ENCODE measurements around the gene FBXO33. TPM values are rescaled to one million over a fixed set of nuclear protein-coding genes. Genes with fewer than 3 reads are reported as not detected.
A peak's percentile ranks its signal among the peaks of the same experiment; 100 is the strongest.

FBXO33 gene
- total RNA-seq, 4 donors from 2014 or later: 6.2 to 15.8 (median 8.5) TPM

DNA sequence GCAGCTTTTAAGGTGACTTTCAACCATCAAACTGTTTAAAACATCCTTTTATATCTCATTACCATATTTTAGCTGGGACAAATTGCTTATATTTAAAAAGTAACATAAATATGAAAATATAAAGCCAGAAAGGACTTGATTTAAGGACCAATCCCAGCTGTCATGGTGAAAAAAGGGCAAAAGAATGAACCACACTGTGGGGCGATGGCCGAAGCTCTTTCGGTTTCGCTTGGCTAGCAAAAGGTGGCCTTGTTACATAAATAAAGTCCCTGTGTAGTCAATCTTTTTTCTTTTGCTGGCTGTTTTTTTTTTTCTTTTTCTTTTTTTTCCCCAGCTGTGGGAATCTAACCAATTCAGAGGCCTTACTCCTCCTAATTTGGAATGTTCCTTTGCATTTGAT, 50.9 kb downstream of the FBXO33 start:
- H3K27me3 ChIP-seq: no peaks in the 10 kb centered on the region
- DNase-seq: no peak
- no peak for TF ChIP-seq POLR2A (IDR thresholded peaks at IDR 0.05)
- TF ChIP-seq CTCF (IDR thresholded peaks at IDR 0.05): no peak
- H3K4me3 ChIP-seq: no peak overlapping the region
- H3K4me1 ChIP-seq: no peaks in the 10 kb centered on the region
- H3K27ac ChIP-seq: peak overlapping the region in 1 of 4 donors; percentile 21
- H3K9me3 ChIP-seq: no peaks in the 10 kb centered on the region
- H3K36me3 ChIP-seq: peaks cover 0 to 5% (median 0%) of the 10 kb centered on the region in 3 donors

DNA sequence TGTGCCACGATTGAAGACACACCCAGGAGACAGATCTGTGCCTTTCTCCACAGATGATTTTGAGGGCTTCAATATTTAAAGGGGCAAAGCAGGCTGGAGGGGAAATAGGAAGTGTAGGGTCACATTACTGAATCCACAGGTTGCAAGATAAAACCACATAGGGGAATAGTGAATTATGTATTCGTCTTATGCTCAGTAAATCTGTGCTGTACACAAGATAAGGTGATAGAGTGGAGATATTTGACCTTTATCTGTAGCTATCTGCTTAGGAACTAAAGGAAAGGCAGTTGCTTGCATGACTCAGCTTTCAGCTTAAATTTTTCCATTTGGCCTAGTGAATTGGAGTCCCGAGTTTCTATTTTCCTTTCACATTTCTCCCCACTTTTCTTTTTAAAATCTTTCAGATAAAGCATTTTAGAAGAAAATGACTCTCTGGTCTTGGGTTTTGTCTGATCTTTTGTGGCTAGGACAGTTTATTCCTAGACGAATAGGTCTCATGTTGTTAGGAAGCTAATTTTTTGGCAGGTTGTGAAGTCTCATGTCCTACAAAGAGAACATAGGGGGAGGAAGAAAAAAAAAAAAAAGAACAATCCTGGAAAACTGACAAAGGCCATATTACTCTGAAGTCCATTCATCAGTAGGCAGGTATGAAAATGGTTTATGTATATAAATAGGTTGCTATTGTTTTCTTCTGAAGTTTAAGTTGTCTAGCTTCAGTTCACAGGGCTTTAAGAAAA, 55.4 kb downstream of the FBXO33 start:
- H3K27ac ChIP-seq: peak overlapping the region in 1 of 4 donors; percentile 2
- no peaks in the 10 kb centered on the region for H3K36me3 ChIP-seq
- no peaks in the 10 kb centered on the region for H3K27me3 ChIP-seq
- TF ChIP-seq POLR2A (IDR thresholded peaks at IDR 0.05): no peak
- TF ChIP-seq CTCF (IDR thresholded peaks at IDR 0.05): no peak
- H3K4me3 ChIP-seq: no peak overlapping the region
- no peak for DNase-seq
- H3K4me1 ChIP-seq: no peaks in the 10 kb centered on the region
- no peaks in the 10 kb centered on the region for H3K9me3 ChIP-seq

DNA sequence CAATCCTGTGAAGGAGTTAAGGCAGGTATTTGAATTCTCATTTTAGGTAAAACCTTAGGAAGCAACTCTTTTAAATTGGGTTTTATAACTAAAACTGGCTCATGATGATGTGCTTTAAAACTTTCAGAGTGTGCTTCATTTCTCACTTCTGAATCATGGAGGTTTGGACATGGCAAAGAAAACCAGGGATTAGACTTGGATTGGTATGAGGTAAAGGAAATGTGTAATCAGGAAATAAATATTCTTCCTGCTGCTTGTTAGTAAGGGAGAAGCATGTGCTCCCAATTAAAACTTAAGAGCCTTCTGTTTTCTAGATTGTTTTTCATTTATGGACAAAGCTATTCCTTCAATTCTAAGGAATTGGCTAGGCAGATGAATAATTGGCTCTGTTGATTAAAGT, 57.4 kb downstream of the FBXO33 start:
- Histone ChIP-seq H3K4me3 (no peak overlapping the region), H3K36me3 (peaks cover 0 to 6% (median 0%) of the 10 kb centered on the region in 3 donors), H3K27me3 (no peaks in the 10 kb centered on the region), H3K27ac (no peak overlapping the region), H3K9me3 (no peaks in the 10 kb centered on the region), H3K4me1 (no peaks in the 10 kb centered on the region)
- DNase-seq: no peak
- no peak for TF ChIP-seq POLR2A (IDR thresholded peaks at IDR 0.05)
- no peak for TF ChIP-seq CTCF (IDR thresholded peaks at IDR 0.05)

DNA sequence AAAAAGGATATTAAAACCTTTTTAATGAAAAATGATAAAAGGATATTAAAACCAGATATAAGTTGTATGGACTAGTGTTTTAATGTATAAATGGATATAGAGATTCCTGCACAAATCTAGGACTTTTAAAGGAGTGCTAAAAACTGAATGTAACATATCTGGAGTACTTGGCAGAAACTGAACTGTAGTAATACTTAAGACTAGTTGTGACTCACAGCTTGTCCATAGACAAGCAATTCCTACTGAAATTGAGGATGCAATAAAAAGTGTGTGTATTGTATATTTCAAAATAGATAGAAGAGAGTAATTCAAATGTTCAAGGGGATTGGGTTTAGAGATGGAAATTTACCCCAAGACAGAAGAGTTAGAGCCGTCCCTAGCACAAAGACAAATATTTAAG, 59.6 kb downstream of the FBXO33 start:
- no peaks in the 10 kb centered on the region for H3K9me3 ChIP-seq
- no peaks in the 10 kb centered on the region for H3K27me3 ChIP-seq
- H3K27ac ChIP-seq: no peak overlapping the region
- peaks cover 0 to 6% (median 0%) of the 10 kb centered on the region in 3 donors for H3K36me3 ChIP-seq
- no peak for TF ChIP-seq POLR2A (IDR thresholded peaks at IDR 0.05)
- TF ChIP-seq CTCF (IDR thresholded peaks at IDR 0.05): no peak
- H3K4me1 ChIP-seq: no peaks in the 10 kb centered on the region
- no peak for DNase-seq
- no peak overlapping the region for H3K4me3 ChIP-seq

DNA sequence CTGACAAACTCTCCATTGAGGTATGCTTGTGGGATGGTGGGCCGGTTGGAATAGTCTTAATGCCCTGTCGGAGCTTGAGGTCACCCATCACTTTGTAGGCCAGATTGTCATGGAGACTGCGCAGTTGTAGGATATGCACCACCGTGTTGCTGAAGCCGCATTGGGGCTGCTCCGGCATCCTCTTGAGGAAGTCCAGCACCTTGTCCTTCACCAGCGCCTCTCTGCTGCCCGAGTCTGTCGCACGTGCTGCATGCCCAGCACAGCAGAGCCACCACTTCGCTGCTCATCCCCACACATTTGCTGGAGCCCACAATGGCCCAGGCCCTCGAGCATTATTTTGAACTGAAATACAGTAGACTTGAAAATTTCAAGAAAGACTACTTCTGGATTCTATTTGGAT, 61.8 kb downstream of the FBXO33 start:
- H3K4me3 ChIP-seq: no peak overlapping the region
- TF ChIP-seq CTCF (IDR thresholded peaks at IDR 0.05) (no peak), POLR2A (IDR thresholded peaks at IDR 0.05) (no peak)
- no peak overlapping the region for H3K27ac ChIP-seq
- H3K9me3 ChIP-seq: no peaks in the 10 kb centered on the region
- H3K36me3 ChIP-seq: peaks cover 0 to 10% (median 0%) of the 10 kb centered on the region in 3 donors
- DNase-seq: no peak
- H3K27me3 ChIP-seq: no peaks in the 10 kb centered on the region
- H3K4me1 ChIP-seq: no peaks in the 10 kb centered on the region
